22Rv1 (cell line): Measurements from ENCODE around the gene MTERF4.

Source experiments
- CTCF ChIP-seq: fragments of 450-650 bp; IDR thresholded peaks from 2 replicates; pipeline ENCODE4 v1.5.1; 2017; ENCODE audit warnings: mild to moderate bottlenecking
- ZFX ChIP-seq: fragments of 450-650 bp; IDR thresholded peaks from 2 replicates; pipeline ENCODE4 v1.6.1; 2017; ENCODE audit warnings: antibody characterized with exemption, borderline replicate concordance

GRCh38 chr2:241115361-241115760 is 13.3 kb upstream of the MTERF4 start:
- TF ChIP-seq CTCF: no peak
- TF ChIP-seq ZFX: no peak
